K562 (cell line): ENCODE measurements around the gene PPP1R14C. TPM values are rescaled to one million over a fixed set of nuclear protein-coding genes. Genes with fewer than 3 reads are reported as not detected.

ENCODE experiments used
- CREM ChIP-seq: IDR thresholded peaks from 2 replicates; pipeline ENCODE4 v1.6.1; 2014; ENCODE audit warnings: antibody characterized with exemption, low read depth
- KAT8 ChIP-seq: fragments of 450-650 bp; IDR thresholded peaks from 2 replicates; pipeline ENCODE4 v1.6.1; 2016; ENCODE audit warnings: low read depth, mild to moderate bottlenecking
- MCM5 ChIP-seq: fragments of 450-650 bp; IDR thresholded peaks from 2 replicates; pipeline ENCODE4 v1.6.1; 2016; ENCODE audit warnings: low read depth
- MEF2A ChIP-seq: IDR thresholded peaks from 2 replicates; pipeline ENCODE4 v1.6.1; 2011; ENCODE audit warnings: low read depth, mild to moderate bottlenecking, low read length, moderate library complexity; ENCODE audit not compliant: control insufficient read depth
- RBM34 ChIP-seq: fragments of 200-400 bp; formaldehyde crosslinking; IDR thresholded peaks from 2 replicates; pipeline ENCODE4 v1.6.1; 2018; ENCODE audit warnings: low read length, borderline replicate concordance; ENCODE audit not compliant: insufficient read depth
- SRSF1 ChIP-seq: fragments of 200-400 bp; formaldehyde crosslinking; IDR thresholded peaks from 2 replicates; pipeline ENCODE4 v1.6.1; 2017; ENCODE audit warnings: mild to moderate bottlenecking, low read depth, low read length, moderate library complexity
- ZBED1 ChIP-seq: IDR thresholded peaks from 2 replicates; pipeline ENCODE4 v1.6.1; 2014
- ZC3H11A ChIP-seq: IDR thresholded peaks from 2 replicates; pipeline ENCODE4 v1.6.1; 2012; ENCODE audit warnings: low read depth, low read length, improper control_type of control experiment
- ZFX ChIP-seq: sonication (generic); formaldehyde crosslinking; IDR thresholded peaks from 2 replicates; pipeline ENCODE4 v1.8.0; 2022; ENCODE audit warnings: mild to moderate bottlenecking, missing genetic modification reagents, moderate library complexity
- ZNF347 ChIP-seq: fragments of 450-650 bp; formaldehyde crosslinking; IDR thresholded peaks from 2 replicates; pipeline ENCODE4 v1.4.0; 2020; ENCODE audit warnings: low read depth, mild to moderate bottlenecking, moderate library complexity
- ZNF764 ChIP-seq: fragments of 250-450 bp; sonication (Bioruptor Pico); IDR thresholded peaks from 2 replicates; pipeline ENCODE4 v1.4.0; 2020; ENCODE audit warnings: low read depth, mild to moderate bottlenecking, moderate library complexity
- polyA plus RNA-seq, 8 experiments: library from polyadenylated mRNA; depleted of rRNA in 4 of 8; stranded (reverse) in 5 of 8; unstranded in 3 of 8; fragments of >200 nt; fragmentation: Nextera tagmentation in 2 of 8; fragmentation: Illumina TruSeq in 1 of 8; extraction: Ambion mirVana in 2 of 8; extraction: Trizol in 1 of 8; gene quantifications; 2 replicates each; pipeline versions ENCODE4 v1.2.1 to v1.2.3, GENCODE V29; 2011 to 2014; ENCODE audit warnings: inconsistent platforms in 1 of 8, missing spikeins in 1 of 8
- total RNA-seq, 7 experiments: library from RNA; depleted of rRNA in 6 of 7; stranded (reverse); fragments of >200 nt in 6 of 7; fragmentation: Illumina TruSeq in 2 of 7; extraction: Trizol in 2 of 7; gene quantifications; 2 replicates each; pipeline versions ENCODE4 v1.2.1 to v1.2.3, GENCODE V29; 2011 to 2021; ENCODE audit warnings: low replicate concordance in 1 of 7
- TF ChIP-seq, protein P1 (sequence below): fragments of 250-450 bp; sonication (Bioruptor Pico); IDR thresholded peaks from 2 replicates; pipeline ENCODE4 v1.4.0; 2020; ENCODE audit warnings: mild to moderate bottlenecking, moderate library complexity
- TF ChIP-seq, protein P2 (sequence below): IDR thresholded peaks from 2 replicates; pipeline ENCODE4 v1.6.1; 2014; ENCODE audit warnings: antibody characterized with exemption
- TF ChIP-seq, protein P3 (sequence below): fragments of 250-450 bp; sonication (Bioruptor Pico); IDR thresholded peaks from 2 replicates; pipeline ENCODE4 v1.5.0; 2020; ENCODE audit warnings: mild to moderate bottlenecking
- TF ChIP-seq, protein P4 (sequence below): fragments of 250-450 bp; sonication (Bioruptor Pico); IDR thresholded peaks from 2 replicates; pipeline ENCODE4 v1.5.1; 2021; ENCODE audit warnings: mild to moderate bottlenecking
- TF ChIP-seq, protein P5 (sequence below), 2 experiments: fragments of 450-650 bp in 1 of 2; sonication (generic) in 1 of 2; formaldehyde crosslinking; conservative IDR thresholded peaks; 2 replicates each; pipeline versions ENCODE4 v1.4.0 to v1.8.1; 2020 to 2022; ENCODE audit warnings: mild to moderate bottlenecking in 1 of 2, missing genetic modification reagents in 1 of 2
- TF ChIP-seq, protein P6 (sequence below), 2 experiments: fragments of 450-650 bp in 1 of 2; IDR thresholded peaks; 2 replicates each; pipeline ENCODE4 v1.6.1; 2011 to 2017; ENCODE audit warnings: low read depth in 2 of 2, antibody characterized with exemption in 1 of 2, borderline replicate concordance in 1 of 2, low read length in 1 of 2, mild to moderate bottlenecking in 1 of 2, mixed read lengths in 1 of 2; ENCODE audit not compliant: control insufficient read depth in 1 of 2

PPP1R14C gene
- total and polyA plus RNA-seq, 9 of the 15 experiments (the other 6 are each of a cell fraction or from before 2014, with no cell fraction given), result 4.5 to 16.6 (median 11.9) TPM

DNA sequence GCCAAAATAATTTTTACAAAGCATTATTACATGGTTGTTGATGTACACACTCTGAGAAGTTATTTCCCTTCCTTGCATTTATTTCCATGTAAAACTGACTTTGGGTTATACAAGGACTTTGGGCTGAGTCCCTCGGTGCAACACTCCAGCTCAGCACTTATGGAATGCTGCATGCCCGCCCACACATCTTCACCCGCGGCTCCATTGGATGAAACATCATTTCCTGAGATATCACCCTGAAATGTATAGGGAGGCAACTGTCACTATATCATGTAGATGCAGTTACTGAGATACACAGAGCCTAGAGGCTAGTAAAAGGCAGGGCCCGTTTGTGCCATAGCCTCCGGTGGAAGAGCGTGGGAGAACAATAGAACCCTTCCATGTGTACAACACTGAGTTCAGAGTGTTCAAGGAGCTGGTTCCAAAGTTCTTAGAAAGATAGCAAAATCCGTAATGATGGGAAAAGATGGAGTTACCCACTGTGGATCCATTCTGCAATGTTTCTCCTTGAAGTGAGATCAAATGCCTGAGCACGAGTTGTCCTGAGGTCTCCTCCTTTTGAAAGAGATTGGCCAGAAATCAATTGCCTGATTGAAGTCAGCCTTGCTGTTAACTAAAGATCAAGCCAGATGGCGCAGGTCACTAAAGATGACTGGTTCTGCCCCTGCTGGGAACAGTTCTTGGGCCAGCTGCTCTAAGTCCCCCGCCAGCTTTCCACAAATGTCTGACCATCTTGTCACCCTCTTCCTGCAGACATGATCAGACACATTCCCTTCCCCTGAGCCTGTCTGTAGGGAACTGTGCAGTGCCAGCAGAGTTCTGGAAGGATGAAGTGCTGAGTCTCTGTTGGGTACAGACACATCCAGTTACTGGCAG, 125.1 kb downstream of the PPP1R14C start (continued):
- TF ChIP-seq MCM5, result no peak
- TF ChIP-seq, protein P1, sequence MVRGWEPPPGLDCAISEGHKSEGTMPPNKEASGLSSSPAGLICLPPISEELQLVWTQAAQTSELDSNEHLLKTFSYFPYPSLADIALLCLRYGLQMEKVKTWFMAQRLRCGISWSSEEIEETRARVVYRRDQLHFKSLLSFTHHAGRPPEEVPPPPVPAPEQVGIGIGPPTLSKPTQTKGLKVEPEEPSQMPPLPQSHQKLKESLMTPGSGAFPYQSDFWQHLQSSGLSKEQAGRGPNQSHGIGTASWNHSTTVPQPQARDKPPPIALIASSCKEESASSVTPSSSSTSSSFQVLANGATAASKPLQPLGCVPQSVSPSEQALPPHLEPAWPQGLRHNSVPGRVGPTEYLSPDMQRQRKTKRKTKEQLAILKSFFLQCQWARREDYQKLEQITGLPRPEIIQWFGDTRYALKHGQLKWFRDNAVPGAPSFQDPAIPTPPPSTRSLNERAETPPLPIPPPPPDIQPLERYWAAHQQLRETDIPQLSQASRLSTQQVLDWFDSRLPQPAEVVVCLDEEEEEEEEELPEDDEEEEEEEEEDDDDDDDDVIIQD (CRISPR knock-in tag), result 0 out of 2 replicates have a peak, but pooled peaks have one; percentile 49
- TF ChIP-seq, protein P2, sequence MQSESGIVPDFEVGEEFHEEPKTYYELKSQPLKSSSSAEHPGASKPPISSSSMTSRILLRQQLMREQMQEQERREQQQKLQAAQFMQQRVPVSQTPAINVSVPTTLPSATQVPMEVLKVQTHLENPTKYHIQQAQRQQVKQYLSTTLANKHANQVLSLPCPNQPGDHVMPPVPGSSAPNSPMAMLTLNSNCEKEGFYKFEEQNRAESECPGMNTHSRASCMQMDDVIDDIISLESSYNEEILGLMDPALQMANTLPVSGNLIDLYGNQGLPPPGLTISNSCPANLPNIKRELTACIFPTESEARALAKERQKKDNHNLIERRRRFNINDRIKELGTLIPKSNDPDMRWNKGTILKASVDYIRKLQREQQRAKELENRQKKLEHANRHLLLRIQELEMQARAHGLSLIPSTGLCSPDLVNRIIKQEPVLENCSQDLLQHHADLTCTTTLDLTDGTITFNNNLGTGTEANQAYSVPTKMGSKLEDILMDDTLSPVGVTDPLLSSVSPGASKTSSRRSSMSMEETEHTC, result no peak
- TF ChIP-seq ZFX, result no peak
- TF ChIP-seq ZC3H11A, result no peak
- TF ChIP-seq, protein P3, sequence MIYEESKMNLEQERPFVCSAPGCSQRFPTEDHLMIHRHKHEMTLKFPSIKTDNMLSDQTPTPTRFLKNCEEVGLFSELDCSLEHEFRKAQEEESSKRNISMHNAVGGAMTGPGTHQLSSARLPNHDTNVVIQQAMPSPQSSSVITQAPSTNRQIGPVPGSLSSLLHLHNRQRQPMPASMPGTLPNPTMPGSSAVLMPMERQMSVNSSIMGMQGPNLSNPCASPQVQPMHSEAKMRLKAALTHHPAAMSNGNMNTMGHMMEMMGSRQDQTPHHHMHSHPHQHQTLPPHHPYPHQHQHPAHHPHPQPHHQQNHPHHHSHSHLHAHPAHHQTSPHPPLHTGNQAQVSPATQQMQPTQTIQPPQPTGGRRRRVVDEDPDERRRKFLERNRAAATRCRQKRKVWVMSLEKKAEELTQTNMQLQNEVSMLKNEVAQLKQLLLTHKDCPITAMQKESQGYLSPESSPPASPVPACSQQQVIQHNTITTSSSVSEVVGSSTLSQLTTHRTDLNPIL, result no peak
- TF ChIP-seq, protein P4, sequence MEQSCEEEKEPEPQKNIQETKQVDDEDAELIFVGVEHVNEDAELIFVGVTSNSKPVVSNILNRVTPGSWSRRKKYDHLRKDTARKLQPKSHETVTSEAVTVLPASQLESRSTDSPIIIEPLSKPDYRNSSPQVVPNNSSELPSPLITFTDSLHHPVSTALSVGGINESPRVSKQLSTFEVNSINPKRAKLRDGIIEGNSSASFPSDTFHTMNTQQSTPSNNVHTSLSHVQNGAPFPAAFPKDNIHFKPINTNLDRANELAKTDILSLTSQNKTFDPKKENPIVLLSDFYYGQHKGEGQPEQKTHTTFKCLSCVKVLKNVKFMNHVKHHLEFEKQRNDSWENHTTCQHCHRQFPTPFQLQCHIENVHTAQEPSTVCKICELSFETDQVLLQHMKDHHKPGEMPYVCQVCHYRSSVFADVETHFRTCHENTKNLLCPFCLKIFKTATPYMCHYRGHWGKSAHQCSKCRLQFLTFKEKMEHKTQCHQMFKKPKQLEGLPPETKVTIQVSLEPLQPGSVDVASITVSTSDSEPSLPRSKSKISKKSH (CRISPR knock-in tag), result no peak
- TF ChIP-seq KAT8, result no peak
- no peak for TF ChIP-seq ZBED1
- no peak for TF ChIP-seq SRSF1
- TF ChIP-seq ZNF764 (CRISPR knock-in tag), result no peak
- no peak for TF ChIP-seq ZNF347 (CRISPR knock-in tag)
- TF ChIP-seq, protein P5, sequence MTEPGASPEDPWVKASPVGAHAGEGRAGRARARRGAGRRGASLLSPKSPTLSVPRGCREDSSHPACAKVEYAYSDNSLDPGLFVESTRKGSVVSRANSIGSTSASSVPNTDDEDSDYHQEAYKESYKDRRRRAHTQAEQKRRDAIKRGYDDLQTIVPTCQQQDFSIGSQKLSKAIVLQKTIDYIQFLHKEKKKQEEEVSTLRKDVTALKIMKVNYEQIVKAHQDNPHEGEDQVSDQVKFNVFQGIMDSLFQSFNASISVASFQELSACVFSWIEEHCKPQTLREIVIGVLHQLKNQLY (CRISPR knock-in tag; conservative IDR thresholded peaks at IDR 0.05), result 0 out of 4 replicates have a peak, but pooled peaks of 1 of the 2 experiments have one; percentile 46
- TF ChIP-seq, protein P6, sequence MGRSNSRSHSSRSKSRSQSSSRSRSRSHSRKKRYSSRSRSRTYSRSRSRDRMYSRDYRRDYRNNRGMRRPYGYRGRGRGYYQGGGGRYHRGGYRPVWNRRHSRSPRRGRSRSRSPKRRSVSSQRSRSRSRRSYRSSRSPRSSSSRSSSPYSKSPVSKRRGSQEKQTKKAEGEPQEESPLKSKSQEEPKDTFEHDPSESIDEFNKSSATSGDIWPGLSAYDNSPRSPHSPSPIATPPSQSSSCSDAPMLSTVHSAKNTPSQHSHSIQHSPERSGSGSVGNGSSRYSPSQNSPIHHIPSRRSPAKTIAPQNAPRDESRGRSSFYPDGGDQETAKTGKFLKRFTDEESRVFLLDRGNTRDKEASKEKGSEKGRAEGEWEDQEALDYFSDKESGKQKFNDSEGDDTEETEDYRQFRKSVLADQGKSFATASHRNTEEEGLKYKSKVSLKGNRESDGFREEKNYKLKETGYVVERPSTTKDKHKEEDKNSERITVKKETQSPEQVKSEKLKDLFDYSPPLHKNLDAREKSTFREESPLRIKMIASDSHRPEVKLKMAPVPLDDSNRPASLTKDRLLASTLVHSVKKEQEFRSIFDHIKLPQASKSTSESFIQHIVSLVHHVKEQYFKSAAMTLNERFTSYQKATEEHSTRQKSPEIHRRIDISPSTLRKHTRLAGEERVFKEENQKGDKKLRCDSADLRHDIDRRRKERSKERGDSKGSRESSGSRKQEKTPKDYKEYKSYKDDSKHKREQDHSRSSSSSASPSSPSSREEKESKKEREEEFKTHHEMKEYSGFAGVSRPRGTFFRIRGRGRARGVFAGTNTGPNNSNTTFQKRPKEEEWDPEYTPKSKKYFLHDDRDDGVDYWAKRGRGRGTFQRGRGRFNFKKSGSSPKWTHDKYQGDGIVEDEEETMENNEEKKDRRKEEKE (IDR thresholded peaks at IDR 0.05; ENCODE audit: borderline replicate concordance in 1 of 2, control insufficient read depth in 1 of 2, low read depth in 2 of 2, low read length in 1 of 2), result no peak
- no peak for TF ChIP-seq RBM34
- no peak for TF ChIP-seq MEF2A
- TF ChIP-seq CREM, result peak; percentile 75
